Common myeloid progenitor, CD34-positive (primary cell): ENCODE results near the gene KATNAL1.

Experiments used
- CTCF ChIA-PET: fragments of 350-600 bp; sonication (Branson Sonifier 250); formaldehyde crosslinking; loops from one replicate; lab custom pipeline; 2021; ENCODE audit warnings: antibody characterized with exemption; lab: Charles Lee
- POLR2A ChIA-PET: fragments of 350-600 bp; sonication (Branson Sonifier 250); formaldehyde crosslinking; loops from one replicate; lab custom pipeline; 2021; ENCODE audit warnings: antibody characterized with exemption; lab: Charles Lee
- DNase-seq, 3 donors: peaks; one replicate each; pipeline versions ENCODE4 v3.0.0 to v3.0.0-alpha.2; 2013
- H3K27ac ChIP-seq, 2 experiments: 1 replicate in 1 of 2; 2 replicates in 1 of 2; pipeline ENCODE4 v1.7.0; 2013; ENCODE audit warnings: inconsistent platforms in 2 of 2, low read length in 2 of 2, mild to moderate bottlenecking in 2 of 2, low read depth in 1 of 2, moderate library complexity in 1 of 2; ENCODE audit not compliant: severe bottlenecking in 2 of 2, insufficient read depth in 1 of 2, poor library complexity in 1 of 2
- H3K27me3 ChIP-seq, 5 experiments: replicated peaks in 2 of 5; 1 replicate in 3 of 5; 2 replicates in 2 of 5; pipeline versions ENCODE4 v1.6.1 to v1.7.0; 2013; ENCODE audit warnings: low read length in 4 of 5, mild to moderate bottlenecking in 2 of 5, moderate library complexity in 2 of 5, inconsistent platforms in 1 of 5; ENCODE audit not compliant: insufficient read depth in 5 of 5, control insufficient read depth in 4 of 5
- H3K36me3 ChIP-seq, 4 experiments: 1 replicate in 2 of 4; 2 replicates in 2 of 4; pipeline versions ENCODE4 v1.6.1 to v1.7.0; 2013; ENCODE audit warnings: low read length in 3 of 4, control low read depth in 1 of 4, mild to moderate bottlenecking in 1 of 4; ENCODE audit not compliant: control insufficient read depth in 4 of 4, insufficient read depth in 4 of 4
- H3K4me1 ChIP-seq, 4 experiments: 1 replicate in 3 of 4; 2 replicates in 1 of 4; pipeline versions ENCODE4 v1.6.1 to v1.7.1; 2013; ENCODE audit warnings: low read length in 3 of 4, mild to moderate bottlenecking in 3 of 4, control low read depth in 1 of 4, inconsistent platforms in 1 of 4, moderate library complexity in 1 of 4; ENCODE audit not compliant: control insufficient read depth in 4 of 4, insufficient read depth in 4 of 4; ENCODE audit errors: control extremely low read depth in 1 of 4
- H3K4me3 ChIP-seq, 7 experiments: 1 replicate in 4 of 7; 2 replicates in 3 of 7; pipeline versions ENCODE4 v1.5.1 to v1.7.0; 2013; ENCODE audit warnings: mild to moderate bottlenecking in 7 of 7, low read length in 6 of 7, moderate library complexity in 6 of 7, inconsistent platforms in 2 of 7, low read depth in 2 of 7, control low read depth in 1 of 7; ENCODE audit not compliant: insufficient read depth in 4 of 7, control insufficient read depth in 1 of 7; ENCODE audit errors: extremely low read depth in 1 of 7
- H3K9me3 ChIP-seq, 5 experiments: 1 replicate in 4 of 5; 2 replicates in 1 of 5; pipeline versions ENCODE4 v1.6.1 to v1.7.1; 2013; ENCODE audit warnings: low read length in 4 of 5, mild to moderate bottlenecking in 2 of 5, inconsistent platforms in 1 of 5, low read depth in 1 of 5, moderate library complexity in 1 of 5; ENCODE audit not compliant: control insufficient read depth in 4 of 5, insufficient read depth in 2 of 5; ENCODE audit errors: control extremely low read depth in 1 of 5
- WGBS: methylation state at CpG from one replicate; pipeline ENCODE4 v1.1.5; 2013; ENCODE audit not compliant: insufficient coverage; 5-methylcytosine and 5-hydroxymethylcytosine counted together

KATNAL1 gene

GRCh38 chr13:30154531-30154930 is 152.8 kb downstream of the KATNAL1 start:
- POLR2A ChIA-PET, result no interaction called here
- Histone ChIP-seq H3K4me3 (no peak overlapping the region), H3K9me3 (no peaks in the 10 kb centered on the region), H3K36me3 (no peaks in the 10 kb centered on the region), H3K27me3 (peaks cover 0 to 2% (median 0%) of the 10 kb centered on the region in 5 experiments), H3K27ac (no peak overlapping the region), H3K4me1 (peaks cover 0 to 2% (median 0%) of the 10 kb centered on the region in 4 experiments)
- WGBS, result 95% methylated on average over 17 of the region's 20 CpGs
- CTCF ChIA-PET, result no interaction called here
- DNase-seq, result no peak

DNA sequence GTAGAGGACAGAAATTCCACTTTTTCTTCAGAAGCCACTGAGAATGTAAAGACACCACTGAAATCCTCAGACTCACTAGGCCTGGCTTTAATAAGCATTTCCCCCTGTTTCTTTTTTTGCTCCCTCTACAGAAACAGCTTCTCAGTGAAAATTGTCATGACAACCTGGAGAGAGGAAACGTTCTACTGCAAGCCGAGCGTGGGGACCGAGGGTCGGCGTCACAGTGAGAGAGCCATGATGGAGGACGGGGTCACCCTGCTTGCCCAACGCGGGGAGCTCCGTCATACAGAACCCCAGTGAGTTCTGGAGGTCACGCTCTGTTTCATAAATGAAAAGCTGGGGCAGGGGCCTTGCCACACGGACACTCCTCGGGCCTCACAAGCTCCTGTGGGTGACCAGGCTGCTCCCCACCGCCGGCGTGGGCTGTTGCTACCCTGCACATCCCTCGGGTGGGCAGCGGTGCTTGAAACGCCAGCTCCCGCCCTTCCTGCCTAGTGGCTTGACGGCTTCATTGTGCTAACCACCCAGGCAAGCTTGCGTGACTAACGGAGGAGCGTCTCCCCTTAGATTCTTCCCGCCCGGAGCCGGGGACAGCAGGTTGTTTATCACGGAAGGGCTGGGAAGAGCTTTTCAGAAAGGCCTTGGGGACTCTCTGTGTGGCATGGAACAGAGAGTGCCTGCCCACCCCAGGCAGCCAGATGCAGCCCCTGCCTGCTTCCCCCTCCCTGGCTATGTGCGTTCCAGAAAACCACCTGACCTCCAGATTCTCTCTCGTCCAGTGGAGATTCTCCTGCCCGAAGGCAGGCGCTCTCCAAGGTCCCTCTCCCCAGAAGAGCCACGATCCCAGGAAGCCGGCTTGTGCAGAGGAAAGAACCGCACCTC is 153.6 kb downstream of the KATNAL1 start:
- Histone ChIP-seq H3K4me3 (no peak overlapping the region), H3K27ac (no peak overlapping the region), H3K27me3 (peaks cover 0 to 2% (median 0%) of the 10 kb centered on the region in 5 experiments), H3K9me3 (no peaks in the 10 kb centered on the region), H3K36me3 (no peaks in the 10 kb centered on the region), H3K4me1 (peaks cover 0 to 2% (median 0%) of the 10 kb centered on the region in 4 experiments)
- no peak for DNase-seq
- CTCF ChIA-PET, result interaction anchor here (0.7 to 1.1 kb wide), 2 partner anchors 22 to 98 kb away, joined by 3 to 4 read pairs; no protein-coding TSS in a partner anchor
- WGBS, result 92% methylated on average over 35 of the region's 35 CpGs
- POLR2A ChIA-PET, result no interaction called here
